22Rv1 (cell line): ENCODE measurements around the gene LNP1.

Experiments
- CTCF ChIP-seq: fragments of 450-650 bp; IDR thresholded peaks from 2 replicates; pipeline ENCODE4 v1.5.1; 2017; ENCODE audit warnings: mild to moderate bottlenecking
- ZFX ChIP-seq: fragments of 450-650 bp; IDR thresholded peaks from 2 replicates; pipeline ENCODE4 v1.6.1; 2017; ENCODE audit warnings: antibody characterized with exemption, borderline replicate concordance

GRCh38 chr3:100400780-100401673 is at the start of gene LNP1, which contains the start of gene TOMM70:
- no peak for TF ChIP-seq CTCF
- TF ChIP-seq ZFX = no peak
